ENCODE results near the gene YOD1. TPM values are rescaled to one million over a fixed set of nuclear protein-coding genes. Genes with fewer than 3 reads are reported as not detected.

Gene YOD1
- total RNA-seq, 1 donor from 2014 or later = 7.9 TPM

DNA sequence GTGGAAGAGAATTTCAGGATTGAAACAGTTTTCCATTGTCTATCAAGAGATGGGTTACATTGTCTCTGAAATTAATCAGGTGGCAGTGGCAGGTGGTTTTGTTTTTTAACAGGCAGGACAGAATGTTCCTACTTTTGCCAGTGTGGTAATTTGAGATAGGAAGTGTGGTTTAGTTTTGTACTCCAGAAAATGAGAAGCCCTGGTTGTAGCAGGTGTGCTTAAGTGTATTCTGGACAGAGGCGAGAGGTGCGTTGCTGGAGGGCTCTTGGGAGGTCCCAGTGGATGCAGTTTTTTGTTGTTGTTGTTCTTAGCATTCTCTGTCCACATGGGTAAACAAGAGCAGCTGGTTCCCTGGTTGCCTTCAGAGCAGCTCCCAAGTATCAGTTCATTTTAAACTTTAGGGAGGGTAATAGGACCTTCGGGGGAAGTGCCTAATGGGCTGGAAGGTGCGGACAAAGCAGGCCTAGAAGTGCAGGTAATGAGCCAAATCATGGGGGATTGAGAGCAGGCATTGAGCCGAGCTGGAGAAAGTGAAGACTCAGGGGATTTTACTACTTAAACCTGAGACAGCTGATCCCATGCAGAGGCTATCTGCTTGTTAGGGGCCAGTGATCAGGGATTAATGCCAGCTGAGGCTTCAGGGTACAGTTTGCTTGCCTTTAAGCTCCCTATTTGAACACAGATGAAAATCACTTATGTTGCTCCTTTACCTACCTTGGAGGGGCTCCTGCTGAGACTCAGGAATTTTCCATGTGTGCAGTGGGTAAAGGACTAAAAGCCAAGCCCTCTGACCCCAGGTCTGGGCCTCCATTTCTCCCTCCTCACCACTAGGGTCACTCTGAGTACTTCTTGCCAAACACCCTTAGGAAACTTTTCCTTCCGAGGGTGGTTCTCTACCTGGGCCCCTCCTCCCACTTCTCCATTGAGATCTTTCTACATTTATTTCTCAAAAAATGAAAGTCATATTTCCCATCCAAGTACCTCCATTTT lies 8.2 kb upstream of the YOD1 start:
- peak; percentile 9 to 47 for ATAC-seq

DNA sequence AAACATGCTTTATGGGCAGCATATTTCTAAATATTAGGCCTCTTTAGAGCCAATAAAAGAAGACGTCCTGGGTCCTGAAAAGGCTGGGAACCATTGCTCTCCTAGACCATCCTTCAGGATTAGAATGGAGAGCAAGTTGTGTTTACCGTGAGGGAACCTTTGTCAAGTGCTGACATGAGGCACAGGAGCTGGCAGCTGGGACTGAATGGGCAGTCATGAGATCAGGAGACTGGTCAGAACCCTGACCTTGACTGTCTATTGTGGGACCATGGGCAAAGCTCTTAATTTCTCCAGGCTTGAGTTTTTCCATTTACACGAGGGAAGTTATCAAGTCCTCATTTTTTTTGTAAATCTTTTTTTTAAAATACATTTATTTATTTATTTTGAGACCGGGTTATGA lies 7.2 kb upstream of the YOD1 start:
- ATAC-seq (no peak), DNase-seq (no peak)
- peaks cover 27% of the 10 kb centered on the region for H3K36me3 ChIP-seq
- peaks cover 25% of the 10 kb centered on the region for H3K4me1 ChIP-seq
- no peaks in the 10 kb centered on the region for H3K27me3 ChIP-seq (ENCODE audit: low read depth)
- intact Hi-C loops (cut with DNase I) = no loop called here
- TF ChIP-seq, protein P1, sequence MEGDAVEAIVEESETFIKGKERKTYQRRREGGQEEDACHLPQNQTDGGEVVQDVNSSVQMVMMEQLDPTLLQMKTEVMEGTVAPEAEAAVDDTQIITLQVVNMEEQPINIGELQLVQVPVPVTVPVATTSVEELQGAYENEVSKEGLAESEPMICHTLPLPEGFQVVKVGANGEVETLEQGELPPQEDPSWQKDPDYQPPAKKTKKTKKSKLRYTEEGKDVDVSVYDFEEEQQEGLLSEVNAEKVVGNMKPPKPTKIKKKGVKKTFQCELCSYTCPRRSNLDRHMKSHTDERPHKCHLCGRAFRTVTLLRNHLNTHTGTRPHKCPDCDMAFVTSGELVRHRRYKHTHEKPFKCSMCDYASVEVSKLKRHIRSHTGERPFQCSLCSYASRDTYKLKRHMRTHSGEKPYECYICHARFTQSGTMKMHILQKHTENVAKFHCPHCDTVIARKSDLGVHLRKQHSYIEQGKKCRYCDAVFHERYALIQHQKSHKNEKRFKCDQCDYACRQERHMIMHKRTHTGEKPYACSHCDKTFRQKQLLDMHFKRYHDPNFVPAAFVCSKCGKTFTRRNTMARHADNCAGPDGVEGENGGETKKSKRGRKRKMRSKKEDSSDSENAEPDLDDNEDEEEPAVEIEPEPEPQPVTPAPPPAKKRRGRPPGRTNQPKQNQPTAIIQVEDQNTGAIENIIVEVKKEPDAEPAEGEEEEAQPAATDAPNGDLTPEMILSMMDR (IDR thresholded peaks at IDR 0.05) = no peak
- no peaks in the 10 kb centered on the region for H3K9me3 ChIP-seq
- H3K27ac ChIP-seq = no peak overlapping the region
- no peak overlapping the region for H3K4me3 ChIP-seq

More for the DNA sequence above, 8.2 kb upstream of the YOD1 start:
- peaks cover 18% of the 10 kb centered on the region for H3K4me1 ChIP-seq
- H3K27ac ChIP-seq = no peak overlapping the region
- TF ChIP-seq, protein P1 (IDR thresholded peaks at IDR 0.05) = no peak
- no peak overlapping the region for H3K4me3 ChIP-seq
- peaks cover 30% of the 10 kb centered on the region for H3K36me3 ChIP-seq
- H3K9me3 ChIP-seq = no peaks in the 10 kb centered on the region
- intact Hi-C loops (cut with DNase I) = no loop called here
- no peak for DNase-seq
- H3K27me3 ChIP-seq (ENCODE audit: low read depth) = no peaks in the 10 kb centered on the region

DNA sequence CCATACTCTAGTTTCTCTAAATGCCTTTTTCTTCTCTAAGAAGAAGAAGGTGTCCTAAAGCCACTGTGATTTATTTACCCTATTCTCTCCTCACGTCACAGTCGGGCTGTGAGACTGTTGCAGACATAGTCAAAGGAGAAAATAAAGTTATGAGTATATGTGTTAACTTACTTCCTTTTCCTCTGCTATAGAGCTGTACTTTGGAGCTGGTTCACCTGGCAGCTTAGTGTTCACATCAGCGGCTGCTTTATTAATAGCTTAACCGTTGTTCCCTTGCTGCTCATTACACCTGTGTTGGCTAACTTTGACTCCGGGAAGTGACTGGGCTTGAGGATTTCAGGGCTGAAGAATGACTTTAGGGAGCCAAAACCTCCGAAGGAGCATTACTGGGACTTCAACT lies 5.7 kb upstream of the YOD1 start:
- H3K27me3 ChIP-seq (ENCODE audit: low read depth) = no peaks in the 10 kb centered on the region
- peaks cover 35% of the 10 kb centered on the region for H3K4me1 ChIP-seq
- intact Hi-C loops (cut with DNase I) = no loop called here
- peak in 1 of 2 donors; percentile 5 for ATAC-seq
- H3K9me3 ChIP-seq = no peaks in the 10 kb centered on the region
- peak overlapping the region; percentile 36 for H3K27ac ChIP-seq
- TF ChIP-seq, protein P1 (IDR thresholded peaks at IDR 0.05) = no peak
- peaks cover 11% of the 10 kb centered on the region for H3K36me3 ChIP-seq
- peak overlapping the region; percentile 8 for H3K4me3 ChIP-seq
- no peak for DNase-seq

DNA sequence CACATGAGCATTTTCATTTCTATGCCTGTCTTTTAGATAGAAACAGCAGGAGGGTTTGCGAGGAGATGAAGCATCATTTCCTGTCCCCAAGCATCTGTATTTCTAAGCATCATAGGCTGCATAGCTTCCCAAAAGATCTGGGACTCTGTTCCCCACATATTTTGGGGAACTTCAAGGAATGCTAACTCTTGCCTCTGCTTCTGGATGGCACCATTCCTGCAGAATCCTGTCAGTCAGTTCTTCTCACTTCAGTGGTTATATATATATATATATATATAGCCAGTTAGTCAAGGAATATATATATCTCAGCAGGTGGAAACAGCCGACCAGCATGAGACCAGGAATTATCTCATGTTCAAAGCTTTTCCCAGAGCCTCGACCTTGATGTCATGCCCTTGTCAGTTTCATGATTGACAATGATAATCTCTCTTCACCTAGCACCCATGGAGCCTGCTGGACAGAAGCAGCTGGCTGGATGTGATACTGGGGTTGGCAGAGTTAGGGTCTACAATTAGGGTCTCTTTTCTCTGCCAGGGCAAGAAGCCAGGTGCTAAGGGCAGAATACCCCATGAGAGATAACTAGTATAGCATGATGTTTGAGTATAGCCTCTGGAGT lies 4.5 kb upstream of the YOD1 start:
- intact Hi-C loops (cut with DNase I) = no loop called here
- peaks cover 4% of the 10 kb centered on the region for H3K36me3 ChIP-seq
- TF ChIP-seq, protein P1 (IDR thresholded peaks at IDR 0.05) = no peak
- no peak overlapping the region for H3K4me3 ChIP-seq
- DNase-seq = no peak
- no peak overlapping the region for H3K27ac ChIP-seq
- H3K27me3 ChIP-seq (ENCODE audit: low read depth) = no peaks in the 10 kb centered on the region
- H3K4me1 ChIP-seq = peaks cover 40% of the 10 kb centered on the region
- H3K9me3 ChIP-seq = no peaks in the 10 kb centered on the region
- ATAC-seq = no peak

DNA sequence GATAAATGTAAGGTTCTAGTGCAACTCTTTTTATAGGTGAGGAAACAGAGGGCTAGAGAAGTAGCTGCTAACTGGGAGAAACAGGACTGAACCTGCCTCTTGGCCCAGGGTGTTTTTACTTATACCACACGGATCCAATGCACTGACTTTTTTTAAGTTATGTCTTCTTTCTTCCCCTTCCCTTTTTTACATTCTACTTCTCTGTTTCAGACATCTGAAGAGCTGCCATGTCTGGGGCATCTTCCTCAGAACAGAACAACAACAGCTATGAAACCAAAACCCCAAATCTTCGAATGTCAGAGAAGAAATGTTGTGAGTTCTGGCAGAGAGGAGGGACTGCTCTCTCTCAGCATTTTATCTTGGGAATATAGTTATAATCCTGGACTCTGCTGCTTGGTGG lies 3.5 kb upstream of the YOD1 start:
- peak overlapping the region; percentile 74 for H3K4me3 ChIP-seq
- DNase-seq = no peak
- intact Hi-C loops (cut with DNase I) = no loop called here
- TF ChIP-seq, protein P1 (IDR thresholded peaks at IDR 0.05) = no peak
- H3K27me3 ChIP-seq (ENCODE audit: low read depth) = no peaks in the 10 kb centered on the region
- H3K4me1 ChIP-seq = peaks cover 38% of the 10 kb centered on the region
- peak overlapping the region; percentile 92 for H3K27ac ChIP-seq
- H3K36me3 ChIP-seq = peaks cover under 1% of the 10 kb centered on the region
- no peak for ATAC-seq
- H3K9me3 ChIP-seq = no peaks in the 10 kb centered on the region
